Right ventricle myocardium superior (tissue), 1 donor: ENCODE results near the gene SNX20. TPM values are rescaled to one million over a fixed set of nuclear protein-coding genes. Genes with fewer than 3 reads are reported as not detected.

Experiments
- ATAC-seq: fragments of 200-7000 bp; cut with Tn5 transposase; one replicate; pipeline ENCODE4 v1.9.1; 2020; ENCODE audit warnings: mild to moderate bottlenecking; ENCODE audit not compliant: poor library complexity
- DNase-seq: peaks from one replicate; pipeline ENCODE4 v3.0.0-alpha.2; 2020
- intact Hi-C: fragments of 100-400 bp; cut with DNase I; formaldehyde crosslinking; loops from one replicate; pipeline ENCODE4 v1.11.2; 2022
- total RNA-seq: library from RNA; stranded (reverse); fragmentation: NEBNext Ultra II Directional; extraction: Animal tissue kit (Norgen Biotek cat#: 25700); gene quantifications from one replicate; pipeline ENCODE4 v1.2.1, GENCODE V29; 2021
- donor health status: DM: no; HTN: yes; CAD: no; lungs with severe emphysema.

Gene SNX20
- total RNA-seq, 1 donor from 2014 or later, result 0.62 TPM

GRCh38 chr16:50628156-50628802 lies 52.8 kb downstream of the SNX20 start:
- no peak for ATAC-seq
- DNase-seq, result no peak
- intact Hi-C loops, result loop anchor here (5.0 kb wide), 1 partner anchor 36 kb away; no protein-coding TSS in a partner anchor

GRCh38 chr16:50627419-50627818 lies 53.7 kb downstream of the SNX20 start:
- intact Hi-C loops, result loop anchor here (5.0 kb wide), 1 partner anchor 35 kb away; no protein-coding TSS in a partner anchor
- peak; percentile 70 for DNase-seq
- ATAC-seq, result peak; percentile 93

- ATAC-seq, result no peak
- intact Hi-C loops, result loop anchor here (5.0 kb wide), 1 partner anchor 35 kb away; no protein-coding TSS in a partner anchor
- DNase-seq, result no peak
These were observed 54.2 kb downstream of the SNX20 start for GRCh38 chr16:50626868-50627267.

- intact Hi-C loops, result loop anchor here (5.0 kb wide), 1 partner anchor 33 kb away; no protein-coding TSS in a partner anchor
- no peak for DNase-seq
- ATAC-seq, result no peak
These were observed 55.7 kb downstream of the SNX20 start for GRCh38 chr16:50625374-50625773.

GRCh38 chr16:50624449-50624970 lies 56.6 kb downstream of the SNX20 start:
- DNase-seq, result no peak
- ATAC-seq, result no peak
- intact Hi-C loops, result no loop called here

GRCh38 chr16:50622643-50623369 lies 58.3 kb downstream of the SNX20 start:
- DNase-seq (no peak), ATAC-seq (no peak)
- intact Hi-C loops, result no loop called here

- intact Hi-C loops, result no loop called here
- ATAC-seq (no peak), DNase-seq (no peak)
These were observed 59.1 kb downstream of the SNX20 start for GRCh38 chr16:50622029-50622428.

Other genes with a start within 250 kb of the SNX20 start
- 0.16 TPM for gene NKD1, start 132.9 kb downstream of the SNX20 start, total RNA-seq
- 0.48 TPM for gene NOD2, start 12.3 kb upstream of the SNX20 start, total RNA-seq
- 29.4 TPM for gene CYLD, start 60.8 kb upstream of the SNX20 start, total RNA-seq